ENCODE data around the gene GLDN.

- TF ChIP-seq EZH2 (IDR thresholded peaks at IDR 0.05; ENCODE audit: insufficient read depth, poor library complexity, severe bottlenecking), result no peak
- TF ChIP-seq EZH2phosphoT487 (IDR thresholded peaks at IDR 0.05; ENCODE audit: insufficient read depth, low read depth), result no peak
Measured at GRCh38 chr15:51378406-51378805, 37.0 kb downstream of the GLDN start.

All from GM23248 (cell line).